Sigmoid colon (tissue), 4 donors: Measurements from ENCODE around the gene PHLDB2.

Experiments used
- CTCF ChIP-seq, 4 experiments: fragments of 450-650 bp in 3 of 4; fragments of 200-600 bp in 1 of 4; IDR thresholded peaks; one replicate each; pipeline ENCODE4 v1.5.1; 2016 to 2019; ENCODE audit warnings: antibody characterized with exemption in 4 of 4, mild to moderate bottlenecking in 3 of 4, moderate library complexity in 2 of 4
- EP300 ChIP-seq, 4 donors: sonication (generic); formaldehyde crosslinking; IDR thresholded peaks; one replicate each; pipeline ENCODE4 v1.6.1; 2017; ENCODE audit warnings: antibody characterized with exemption in 4 of 4
- POLR2A ChIP-seq, 2 donors: fragments of 450-650 bp; IDR thresholded peaks; one replicate each; pipeline ENCODE4 v1.6.1; 2016; ENCODE audit warnings: antibody characterized with exemption in 2 of 2, mild to moderate bottlenecking in 2 of 2, moderate library complexity in 2 of 2

- TF ChIP-seq EP300 (IDR thresholded peaks at IDR 0.05) (no peak), CTCF (IDR thresholded peaks at IDR 0.05) (no peak), POLR2A (IDR thresholded peaks at IDR 0.05) (no peak)
Observed at GRCh38 chr3:111948786-111949185, 89.7 kb downstream of the PHLDB2 start.
